Measurements from ENCODE around the gene CNTN5.

Gene CNTN5

DNA sequence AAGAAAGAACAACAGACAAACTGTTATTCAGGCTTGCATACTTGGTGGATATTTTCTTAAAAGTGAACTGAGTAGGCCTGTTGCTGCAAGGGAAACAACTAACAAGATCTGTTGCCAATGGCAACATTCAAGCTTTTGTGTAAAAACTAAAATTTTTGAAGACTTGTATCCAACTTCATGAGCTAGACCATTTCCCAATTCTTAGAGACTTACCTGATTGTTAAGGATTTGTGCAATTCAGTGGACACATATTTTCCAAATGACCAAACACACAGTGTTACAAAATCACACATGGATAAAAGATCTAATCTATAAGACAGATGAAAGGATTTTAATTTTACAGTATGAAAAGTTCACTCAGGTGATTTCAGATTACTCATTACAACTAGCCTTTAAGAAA lies 564.1 kb downstream of the CNTN5 start:
- Histone ChIP-seq H3K36me3 (no peaks in the 10 kb centered on the region), H3K4me1 (no peaks in the 10 kb centered on the region), H3K9me3 (no peaks in the 10 kb centered on the region), H3K4me3 (ENCODE audit: low read depth, low read length) (no peak overlapping the region), H3K27me3 (no peaks in the 10 kb centered on the region)
- no peak for DNase-seq
- no peak for TF ChIP-seq CTCF (IDR thresholded peaks at IDR 0.05; ENCODE audit: low read depth, low read length)

DNA sequence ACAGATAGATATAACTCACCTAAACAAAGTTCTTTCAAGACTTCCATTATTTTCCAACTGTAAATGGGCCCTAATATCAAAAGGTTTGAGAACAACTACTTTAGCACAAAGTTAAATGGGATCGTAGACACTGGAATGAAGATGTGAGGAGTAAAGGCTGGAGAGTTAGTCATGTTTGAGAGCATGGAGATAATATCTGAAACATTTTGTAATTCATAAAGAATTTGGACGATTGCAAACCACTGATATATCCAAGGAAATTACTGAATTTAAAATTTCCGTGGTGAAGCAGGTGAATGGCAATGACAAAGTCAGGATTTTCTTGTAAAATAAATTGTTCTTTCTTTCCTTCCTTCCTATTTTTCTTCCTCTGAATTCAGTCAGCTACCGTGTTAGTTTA lies 564.9 kb downstream of the CNTN5 start:
- Histone ChIP-seq H3K36me3 (no peaks in the 10 kb centered on the region), H3K27me3 (no peaks in the 10 kb centered on the region), H3K4me1 (no peaks in the 10 kb centered on the region), H3K4me3 (ENCODE audit: low read depth, low read length) (no peak overlapping the region), H3K9me3 (no peaks in the 10 kb centered on the region)
- no peak for DNase-seq
- no peak for TF ChIP-seq CTCF (IDR thresholded peaks at IDR 0.05; ENCODE audit: low read depth, low read length)

- no peak for DNase-seq
- TF ChIP-seq CTCF (IDR thresholded peaks at IDR 0.05; ENCODE audit: low read depth, low read length) = no peak
- no peaks in the 10 kb centered on the region for H3K4me1 ChIP-seq
Observed at GRCh38 chr11:99589771-99590170, 569.0 kb downstream of the CNTN5 start.

GRCh38 chr11:99592266-99592665 lies 571.5 kb downstream of the CNTN5 start:
- H3K4me1 ChIP-seq = no peaks in the 10 kb centered on the region
- no peaks in the 10 kb centered on the region for H3K36me3 ChIP-seq
- H3K9me3 ChIP-seq = no peaks in the 10 kb centered on the region
- DNase-seq = no peak
- TF ChIP-seq CTCF (IDR thresholded peaks at IDR 0.05; ENCODE audit: low read depth, low read length) = no peak
- H3K4me3 ChIP-seq (ENCODE audit: low read depth, low read length) = no peak overlapping the region
- H3K27me3 ChIP-seq = no peaks in the 10 kb centered on the region

More at GRCh38 chr11:99589771-99590170, 569.0 kb downstream of the CNTN5 start:
- no peaks in the 10 kb centered on the region for H3K27me3 ChIP-seq
- H3K9me3 ChIP-seq = no peaks in the 10 kb centered on the region
- H3K36me3 ChIP-seq = no peaks in the 10 kb centered on the region
- no peak overlapping the region for H3K4me3 ChIP-seq (ENCODE audit: low read depth, low read length)

- no peaks in the 10 kb centered on the region for H3K9me3 ChIP-seq
- H3K36me3 ChIP-seq = no peaks in the 10 kb centered on the region
- no peak for DNase-seq
- no peaks in the 10 kb centered on the region for H3K27me3 ChIP-seq
- no peaks in the 10 kb centered on the region for H3K4me1 ChIP-seq
- no peak overlapping the region for H3K4me3 ChIP-seq (ENCODE audit: low read depth, low read length)
- no peak for TF ChIP-seq CTCF (IDR thresholded peaks at IDR 0.05; ENCODE audit: low read depth, low read length)
Observed at GRCh38 chr11:99593197-99593596, 572.4 kb downstream of the CNTN5 start.

DNA sequence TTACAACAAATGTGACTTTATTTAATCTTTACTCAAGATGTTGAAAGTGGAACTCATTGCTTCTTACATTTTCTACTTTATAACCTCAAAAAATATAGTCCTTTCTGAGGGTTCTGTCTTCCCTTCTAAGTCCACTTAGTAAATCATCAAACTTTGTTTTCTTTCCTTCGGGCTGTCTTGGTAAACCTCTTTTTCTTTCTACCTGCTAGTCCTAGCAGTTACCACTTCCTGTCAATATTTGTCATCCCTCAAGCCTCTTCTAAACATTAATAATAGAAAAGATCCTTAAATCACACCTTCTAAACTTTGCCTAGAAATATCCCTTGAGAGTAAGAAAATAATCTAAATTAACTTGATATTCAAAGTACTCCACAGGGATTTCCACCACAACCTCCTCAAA lies 580.4 kb downstream of the CNTN5 start:
- TF ChIP-seq CTCF (IDR thresholded peaks at IDR 0.05; ENCODE audit: low read depth, low read length) = no peak
- no peaks in the 10 kb centered on the region for H3K4me1 ChIP-seq
- no peaks in the 10 kb centered on the region for H3K36me3 ChIP-seq
- no peak overlapping the region for H3K4me3 ChIP-seq (ENCODE audit: low read depth, low read length)
- DNase-seq = no peak
- no peaks in the 10 kb centered on the region for H3K27me3 ChIP-seq
- H3K9me3 ChIP-seq = no peaks in the 10 kb centered on the region

Measured in BE2C (cell line).